Heart left ventricle (tissue), 13 donors: Measurements from ENCODE around the gene OR10C1.

ENCODE experiments used
- POLR2A ChIP-seq, 2 donors: fragments of 450-650 bp; IDR thresholded peaks; one replicate each; pipeline ENCODE4 v1.6.1; 2017; ENCODE audit warnings: antibody characterized with exemption in 2 of 2, mild to moderate bottlenecking in 2 of 2, moderate library complexity in 2 of 2
- TF ChIP-seq, protein P1 (sequence below), 12 donors: fragments of 200-600 bp; sonication (generic) in 4 of 12; IDR thresholded peaks; one replicate each; pipeline versions ENCODE4 v1.5.0 to v1.8.0; 2018 to 2022; ENCODE audit warnings: antibody characterized with exemption in 12 of 12, mild to moderate bottlenecking in 5 of 12
- donor health status: ischemic (EF 13 %, LVEDD 7.1; RV severe dilation, severe dysfunction).
- donor health status: DM: no; HTN: yes; CAD: no.
- donor health status: DM: no; HTN: no; CAD: no.
- donor health status: ischemic (EF 25% LVEDD 6.9; RV normal size, moderate dysfunction).
- donor health status: ischemic (EF 25% LVEDD 5.7; RV mildly dilated, moderate dysfunction).
- donor health status: ischemic (EF 35%, LVEDD 5.7; RV mildly dilated, moderate dysfunction).
- donor health status: nonischemic (EF 11% LVEDD 7.7; RV severe dilation, severe dysfunction).
- donor health status: DM: yes; HTN: yes; CAD: no.
- donor health status: PGD.
- donor health status: ischemic (EF 29% LVEDD 5.4; RV normal size, mild dysfunction).
- donor health status: nonischemic (EF 23%, LVEDD 6.1; RV moderate dilation, normal function).

DNA sequence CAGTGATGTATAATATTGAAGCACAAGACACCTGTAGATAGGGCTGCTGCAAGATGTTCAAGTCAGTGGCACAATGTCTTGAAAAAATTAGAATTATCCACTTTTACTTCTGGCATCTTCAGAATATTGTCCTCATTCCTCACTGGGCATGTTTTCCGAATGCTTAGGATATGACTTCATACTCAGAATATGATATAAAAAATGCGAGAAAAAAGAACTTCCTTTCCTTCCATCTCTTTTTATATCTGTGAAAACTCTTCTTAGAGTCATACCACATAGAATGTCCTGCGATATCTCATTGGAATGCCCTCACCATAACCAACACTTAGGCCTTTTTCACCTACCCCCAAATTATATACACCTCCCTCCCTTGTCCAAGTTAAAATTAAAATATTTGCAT is 44.1 kb downstream of the OR10C1 start:
- no peak for TF ChIP-seq POLR2A (IDR thresholded peaks at IDR 0.05)
- TF ChIP-seq, protein P1, sequence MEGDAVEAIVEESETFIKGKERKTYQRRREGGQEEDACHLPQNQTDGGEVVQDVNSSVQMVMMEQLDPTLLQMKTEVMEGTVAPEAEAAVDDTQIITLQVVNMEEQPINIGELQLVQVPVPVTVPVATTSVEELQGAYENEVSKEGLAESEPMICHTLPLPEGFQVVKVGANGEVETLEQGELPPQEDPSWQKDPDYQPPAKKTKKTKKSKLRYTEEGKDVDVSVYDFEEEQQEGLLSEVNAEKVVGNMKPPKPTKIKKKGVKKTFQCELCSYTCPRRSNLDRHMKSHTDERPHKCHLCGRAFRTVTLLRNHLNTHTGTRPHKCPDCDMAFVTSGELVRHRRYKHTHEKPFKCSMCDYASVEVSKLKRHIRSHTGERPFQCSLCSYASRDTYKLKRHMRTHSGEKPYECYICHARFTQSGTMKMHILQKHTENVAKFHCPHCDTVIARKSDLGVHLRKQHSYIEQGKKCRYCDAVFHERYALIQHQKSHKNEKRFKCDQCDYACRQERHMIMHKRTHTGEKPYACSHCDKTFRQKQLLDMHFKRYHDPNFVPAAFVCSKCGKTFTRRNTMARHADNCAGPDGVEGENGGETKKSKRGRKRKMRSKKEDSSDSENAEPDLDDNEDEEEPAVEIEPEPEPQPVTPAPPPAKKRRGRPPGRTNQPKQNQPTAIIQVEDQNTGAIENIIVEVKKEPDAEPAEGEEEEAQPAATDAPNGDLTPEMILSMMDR (IDR thresholded peaks at IDR 0.05), result no peak
